GM21360 (cell line): ENCODE measurements around the gene AHSG.

Source experiments
- ATAC-seq: cut with Tn5 transposase; IDR thresholded peaks from one replicate; pipeline ENCODE4 v1.9.1; 2021; ENCODE audit warnings: mild to moderate bottlenecking, moderate library complexity; ENCODE audit not compliant: unreplicated experiment

AHSG gene

DNA sequence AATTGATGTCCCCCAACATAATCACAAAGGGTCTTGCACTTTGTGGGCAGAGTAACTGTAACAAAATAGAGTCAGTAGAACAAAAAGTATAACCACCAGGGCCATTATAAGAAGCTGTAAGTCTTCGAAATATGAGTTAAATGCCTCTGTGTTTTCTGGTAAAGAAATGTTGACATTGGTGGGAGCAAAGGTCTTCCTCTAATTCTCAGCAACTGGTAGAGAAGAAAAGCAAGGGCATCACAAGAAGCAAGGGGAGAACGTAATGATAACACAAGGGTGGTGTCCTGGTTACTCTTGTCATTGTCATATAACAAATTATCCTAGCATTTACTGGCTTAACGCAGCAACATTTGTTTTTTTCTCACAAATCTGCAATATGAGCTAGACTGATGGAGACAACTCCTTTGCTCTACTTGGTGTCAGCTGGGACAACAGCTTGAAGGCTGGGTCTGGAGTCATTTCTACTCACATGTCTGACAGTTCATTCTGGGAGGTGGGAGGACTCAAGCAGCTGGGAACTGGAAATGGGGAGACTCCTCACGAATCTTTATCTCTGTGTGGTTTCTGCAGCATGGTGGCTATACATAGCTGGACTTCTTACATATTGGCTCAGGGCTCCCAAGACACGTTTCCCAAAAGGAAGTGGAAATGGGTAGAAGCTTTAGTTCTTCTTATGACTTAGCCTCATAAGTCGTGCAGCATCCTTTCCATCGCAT lies 22.1 kb upstream of the AHSG start:
- ATAC-seq: no peak

DNA sequence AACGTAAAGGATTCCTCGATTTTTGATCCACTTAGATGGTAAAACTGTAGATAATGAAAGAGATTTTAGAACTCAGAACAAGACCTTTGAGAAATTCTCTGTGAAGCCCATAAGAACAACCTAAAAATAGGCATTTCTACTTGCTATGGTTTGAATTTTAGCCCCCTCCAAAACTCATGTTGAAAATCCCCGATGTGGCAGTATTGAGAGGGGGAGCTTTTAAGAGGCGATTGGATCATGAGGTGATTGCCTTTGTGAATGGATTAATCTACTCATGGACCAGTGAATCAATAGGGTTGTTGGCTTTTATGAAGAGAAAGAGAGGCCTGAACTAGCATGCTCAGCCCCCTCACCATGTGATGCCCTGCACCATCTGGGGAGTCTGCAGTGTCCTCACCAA lies 20.2 kb upstream of the AHSG start:
- ATAC-seq: no peak

DNA sequence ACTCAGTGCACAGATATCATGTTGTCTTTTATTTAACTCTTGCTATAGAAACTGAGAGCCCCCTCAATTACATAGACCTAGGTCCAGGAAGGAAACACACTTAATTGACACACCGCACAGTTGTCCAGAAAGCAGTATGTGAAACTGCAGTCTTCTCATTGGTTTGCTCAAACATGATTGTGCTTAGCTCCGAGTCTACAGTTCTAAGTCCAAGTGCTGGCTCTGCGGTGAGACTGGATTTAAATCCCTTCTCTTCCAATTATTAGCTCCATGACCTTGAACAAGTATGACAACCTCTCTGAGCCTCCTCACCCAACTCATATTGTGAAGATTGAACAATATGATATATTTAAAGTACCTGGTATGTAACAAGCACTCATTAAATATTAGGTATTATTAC lies 19.0 kb upstream of the AHSG start:
- no peak for ATAC-seq

DNA sequence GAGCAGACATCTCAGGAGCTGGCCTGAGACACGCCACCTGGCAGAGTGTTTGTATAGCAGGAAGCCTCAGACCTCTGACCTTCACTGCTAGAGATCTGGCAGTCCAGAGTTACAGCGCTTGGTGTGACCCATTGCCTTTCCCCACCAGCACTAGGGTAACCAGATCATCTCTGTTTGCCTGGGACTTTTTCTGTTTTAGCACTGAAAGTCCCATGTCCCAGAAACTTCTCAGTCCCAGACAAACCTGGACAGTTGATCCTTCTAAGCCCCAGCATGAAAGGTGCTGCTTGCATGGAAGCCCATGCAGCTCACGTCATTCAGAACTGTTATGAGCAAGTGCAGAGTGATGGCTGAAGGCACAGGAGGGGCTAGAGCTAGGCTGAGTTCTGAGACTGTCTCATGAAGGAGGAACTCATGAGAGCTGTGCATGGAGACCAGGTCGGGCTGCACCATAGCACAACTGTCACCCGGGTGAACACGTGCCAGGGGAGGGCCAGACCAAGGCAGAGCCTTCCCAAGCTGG lies 18.2 kb upstream of the AHSG start:
- ATAC-seq: no peak

DNA sequence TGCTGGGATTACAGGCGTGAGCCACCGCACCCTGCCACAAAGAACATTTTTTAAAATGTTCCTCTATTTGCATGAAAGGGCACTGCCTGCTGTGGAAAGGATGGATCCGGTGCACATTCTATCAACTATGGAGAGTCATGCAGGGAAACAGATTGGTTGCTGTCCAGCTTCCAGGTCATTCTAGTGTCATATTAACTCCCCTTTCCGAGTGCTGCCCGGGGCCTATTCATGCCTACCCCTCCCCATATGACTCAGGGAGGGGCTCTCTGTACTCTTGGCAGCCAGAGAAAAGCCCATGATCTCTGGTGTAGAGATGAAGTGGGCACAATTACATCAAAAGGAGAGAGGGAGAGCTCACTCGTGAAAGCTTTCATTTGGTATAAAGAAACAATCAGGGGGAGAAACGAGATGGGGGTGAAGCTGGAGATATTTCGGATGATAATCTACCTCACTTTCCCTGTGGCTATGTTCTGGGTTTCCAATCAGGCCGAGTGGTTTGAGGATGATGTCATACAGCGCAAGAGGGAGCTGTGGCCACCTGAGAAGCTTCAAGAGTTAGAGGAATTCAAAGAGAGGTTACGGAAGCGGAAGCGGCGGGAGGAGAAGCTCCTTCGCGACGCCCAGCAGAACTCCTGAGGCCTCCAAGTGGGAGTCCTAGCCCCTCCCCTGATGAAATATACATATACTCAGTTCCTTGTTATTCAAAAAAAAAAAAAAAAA lies 16.1 kb upstream of the AHSG start:
- no peak for ATAC-seq

DNA sequence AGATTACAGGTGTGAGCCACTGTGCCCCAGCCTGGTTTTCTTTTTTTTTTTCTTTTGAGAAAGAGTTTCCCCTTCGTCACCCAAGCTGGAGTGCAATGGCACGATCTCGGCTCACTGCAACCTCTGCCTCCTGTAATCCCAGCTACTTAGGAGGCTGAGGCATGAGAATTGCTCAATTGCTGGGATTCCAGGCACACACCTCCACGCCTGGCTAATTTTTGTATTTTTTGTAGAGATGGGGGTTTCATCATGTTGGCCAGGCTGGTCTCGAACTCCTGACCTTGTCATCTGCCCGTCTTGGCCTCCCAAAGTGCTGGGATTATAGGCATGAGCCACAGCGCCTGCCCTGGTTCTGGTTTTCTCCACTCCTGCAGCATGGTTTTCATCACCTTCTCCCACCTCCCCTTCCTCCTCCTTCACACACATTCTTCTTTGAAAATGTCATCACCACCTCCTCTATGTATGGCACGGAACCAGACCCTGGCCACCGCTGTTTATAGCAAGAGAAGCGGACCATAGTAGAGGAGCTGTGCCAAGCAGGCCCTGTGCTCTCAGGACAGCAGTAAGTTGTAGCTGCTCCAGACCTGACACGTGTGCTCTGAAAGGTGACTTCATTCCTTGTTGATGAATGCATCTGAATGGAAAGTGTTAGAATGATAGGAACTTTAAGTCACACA lies 14.6 kb upstream of the AHSG start:
- ATAC-seq: no peak

DNA sequence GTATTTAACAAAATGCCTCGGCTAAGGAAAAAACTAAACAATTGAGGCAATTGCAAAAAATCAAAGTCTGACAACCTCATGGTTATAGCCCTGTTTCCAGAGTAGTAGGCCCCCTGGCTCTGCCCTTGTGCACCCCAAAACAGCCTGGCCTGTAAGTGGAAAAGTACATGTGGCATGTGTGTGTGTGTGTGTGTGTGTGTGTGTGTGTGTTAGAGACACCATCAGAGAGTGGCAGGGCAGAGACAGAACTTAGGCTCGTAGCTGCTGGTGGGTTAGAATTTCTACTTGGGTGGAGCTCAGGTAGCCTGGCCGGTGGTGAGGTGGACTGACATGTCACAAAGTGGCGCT lies 14.1 kb upstream of the AHSG start:
- ATAC-seq: no peak

DNA sequence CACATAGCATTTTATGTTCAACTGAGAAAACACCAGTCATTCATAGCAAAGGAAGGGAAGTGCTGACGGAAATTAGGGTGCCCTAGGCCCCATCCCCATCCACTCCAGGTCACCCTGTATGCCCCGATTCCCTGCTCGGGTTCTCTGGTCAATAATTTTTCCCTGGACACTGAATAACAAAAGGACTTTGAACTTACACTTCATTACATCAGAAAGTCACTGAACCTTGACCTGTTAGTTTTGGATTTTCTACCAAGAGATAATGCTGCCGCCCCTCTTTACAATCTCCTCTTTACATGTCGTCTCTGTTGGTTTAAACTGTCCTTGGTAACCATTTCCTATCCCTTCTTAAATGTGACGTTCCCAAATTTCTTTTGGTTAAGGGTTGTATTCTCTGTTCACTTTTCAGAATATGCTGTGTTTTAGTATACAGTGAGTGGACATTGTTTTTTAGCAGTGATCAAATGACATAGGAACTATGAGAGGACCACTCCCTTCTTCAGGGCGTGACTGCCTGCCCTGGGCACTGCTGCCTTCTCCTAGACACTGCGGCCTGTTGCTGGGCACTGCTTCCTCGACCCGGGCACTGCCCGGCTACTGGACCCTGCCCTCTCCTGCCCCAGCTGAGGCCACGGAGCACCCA lies 13.6 kb upstream of the AHSG start:
- no peak for ATAC-seq

DNA sequence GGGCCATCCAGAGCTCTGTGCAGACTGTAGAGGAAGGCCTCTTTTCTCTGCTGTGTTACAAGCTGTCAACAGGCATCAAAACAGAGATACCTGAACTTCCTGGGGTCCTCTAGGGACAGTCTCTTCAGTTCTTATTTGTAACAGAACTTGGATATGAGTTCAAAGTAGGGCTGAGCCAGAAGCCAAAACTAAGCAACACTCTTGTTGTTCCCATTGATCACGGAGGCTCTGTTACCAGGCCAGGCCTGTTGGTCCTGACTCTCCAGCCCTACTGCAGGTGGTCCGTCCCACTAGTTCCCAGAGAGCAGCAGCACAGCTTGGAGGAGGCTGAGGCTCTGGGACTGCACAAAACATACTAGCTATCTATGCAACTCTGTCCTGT lies 13.1 kb upstream of the AHSG start:
- no peak for ATAC-seq

DNA sequence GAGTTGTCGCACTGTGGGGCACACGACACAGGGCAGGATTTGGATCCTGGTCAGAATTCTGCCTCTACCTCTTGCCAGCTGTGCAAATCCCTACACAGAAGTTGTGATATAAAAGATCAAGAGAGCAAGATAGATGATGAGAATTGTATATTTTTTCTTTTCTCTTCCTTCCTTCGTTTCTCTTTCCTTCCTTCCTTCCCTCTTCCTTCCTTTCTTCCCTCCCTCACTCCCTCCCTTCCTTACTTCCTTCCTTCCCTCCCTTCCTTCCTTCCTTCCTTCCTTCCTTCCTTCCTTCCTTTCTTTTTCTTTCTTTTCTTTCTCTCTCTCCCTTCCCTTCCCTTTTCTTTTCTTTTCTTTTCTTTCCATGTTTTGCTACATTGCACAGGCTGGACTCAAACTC lies 12.0 kb upstream of the AHSG start:
- ATAC-seq: no peak

DNA sequence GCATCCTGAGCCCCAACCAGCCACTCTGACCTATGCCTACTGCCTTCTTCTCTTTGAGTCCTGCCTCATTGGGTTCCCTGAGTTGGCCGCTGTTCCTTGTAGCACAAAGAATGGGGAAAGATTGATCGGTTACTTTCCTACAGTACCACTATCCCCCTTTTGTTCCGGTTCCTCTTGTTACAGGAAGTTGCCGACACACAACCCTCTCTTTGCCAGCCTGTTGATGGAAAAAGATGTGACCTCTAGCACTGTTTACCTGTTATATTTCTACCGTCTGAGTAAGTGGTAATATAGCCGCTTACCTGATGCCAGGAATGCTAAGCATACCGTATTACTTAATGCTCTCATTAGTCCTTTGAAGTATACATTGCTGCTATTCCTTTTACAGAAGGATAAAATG lies 9.7 kb upstream of the AHSG start:
- ATAC-seq: no peak

DNA sequence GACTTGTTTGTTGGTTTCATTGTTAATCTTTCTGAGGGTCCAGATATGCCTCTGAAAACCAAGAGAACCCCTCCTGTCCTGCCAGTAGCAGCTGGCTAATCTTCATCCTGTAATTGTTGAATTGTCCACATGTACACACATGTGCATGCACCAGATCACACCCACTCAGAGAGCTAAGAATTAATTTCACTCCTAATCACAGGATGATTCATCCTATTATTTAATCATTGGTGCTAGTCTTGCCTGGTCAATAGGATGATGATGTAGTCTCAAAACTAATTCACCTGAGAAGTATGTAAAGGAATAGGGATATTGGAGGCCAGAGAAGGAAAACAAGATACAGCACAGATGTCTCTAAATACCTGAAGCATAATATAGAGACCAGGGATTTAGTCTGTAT lies 7.8 kb upstream of the AHSG start:
- no peak for ATAC-seq

DNA sequence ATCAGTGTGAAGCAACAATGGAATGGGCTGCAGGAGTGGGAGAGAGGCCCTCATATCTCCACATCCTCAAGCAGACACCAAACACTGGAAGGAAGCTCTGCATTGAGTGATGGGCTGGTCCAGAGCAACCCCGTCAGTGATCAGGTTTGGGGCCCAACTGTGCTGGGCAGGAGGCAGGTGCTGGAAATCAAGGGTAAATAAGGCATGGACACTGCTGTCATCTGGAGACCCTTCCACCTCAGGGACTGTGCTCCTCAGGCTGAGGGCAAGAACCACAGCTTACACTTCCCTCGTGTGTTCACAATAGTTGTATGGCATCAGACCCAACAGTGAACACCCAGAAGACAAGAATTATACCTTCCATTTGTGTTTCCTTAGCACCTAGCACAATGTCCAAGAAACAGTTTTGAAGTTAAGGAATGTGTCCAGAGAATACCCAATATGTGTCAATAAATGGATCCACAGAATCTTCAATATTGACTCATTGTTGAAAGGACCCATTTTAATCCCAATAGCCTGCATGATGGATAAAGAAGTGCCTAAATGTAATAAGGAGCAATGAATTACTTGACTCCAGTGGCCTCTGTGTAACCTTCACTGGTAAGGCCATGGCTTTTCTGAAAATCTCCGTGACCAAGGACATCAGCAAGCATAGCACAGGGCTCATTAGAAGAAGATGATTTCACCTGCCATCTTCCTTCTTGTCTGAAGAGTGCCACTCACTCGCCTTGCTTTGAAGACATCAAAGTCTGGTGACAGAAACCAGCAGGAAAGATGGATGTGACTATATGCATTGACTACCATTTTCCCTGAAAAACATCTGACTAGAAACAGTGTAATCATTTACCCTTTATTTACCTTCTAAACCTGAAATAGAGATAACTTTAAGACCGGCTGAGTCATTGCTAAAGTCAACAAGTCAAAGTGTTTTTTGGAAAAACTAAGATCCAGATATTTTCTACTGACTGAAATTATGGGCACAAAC lies 7.0 kb upstream of the AHSG start:
- ATAC-seq: no peak

DNA sequence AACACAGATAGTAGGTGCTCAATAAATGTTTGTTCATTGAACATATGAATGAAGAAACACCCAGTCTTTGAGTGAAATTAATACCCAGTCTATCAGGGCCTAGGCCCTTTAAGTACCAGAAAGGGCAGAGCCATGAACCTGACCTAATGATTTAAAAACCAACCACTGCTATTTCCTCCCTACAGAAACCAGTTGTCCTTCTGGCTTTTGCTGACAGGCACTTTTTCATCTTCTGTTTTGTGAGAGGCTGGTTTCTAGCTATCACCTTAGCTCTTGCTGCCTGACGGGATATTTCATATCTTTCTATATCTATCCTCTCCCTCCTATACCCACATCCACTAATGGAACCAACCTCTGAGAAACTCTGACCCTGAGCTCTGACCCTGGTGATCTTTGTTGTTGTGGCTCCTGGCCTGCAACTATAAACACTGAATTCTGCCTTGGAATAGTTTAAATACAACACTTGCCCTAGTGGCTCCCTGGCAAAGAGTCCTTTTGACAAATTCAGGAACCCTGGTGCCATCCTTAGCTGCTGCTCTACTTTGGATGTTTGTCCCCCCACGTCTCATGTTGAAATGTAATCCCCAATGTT lies 4.1 kb upstream of the AHSG start:
- no peak for ATAC-seq

DNA sequence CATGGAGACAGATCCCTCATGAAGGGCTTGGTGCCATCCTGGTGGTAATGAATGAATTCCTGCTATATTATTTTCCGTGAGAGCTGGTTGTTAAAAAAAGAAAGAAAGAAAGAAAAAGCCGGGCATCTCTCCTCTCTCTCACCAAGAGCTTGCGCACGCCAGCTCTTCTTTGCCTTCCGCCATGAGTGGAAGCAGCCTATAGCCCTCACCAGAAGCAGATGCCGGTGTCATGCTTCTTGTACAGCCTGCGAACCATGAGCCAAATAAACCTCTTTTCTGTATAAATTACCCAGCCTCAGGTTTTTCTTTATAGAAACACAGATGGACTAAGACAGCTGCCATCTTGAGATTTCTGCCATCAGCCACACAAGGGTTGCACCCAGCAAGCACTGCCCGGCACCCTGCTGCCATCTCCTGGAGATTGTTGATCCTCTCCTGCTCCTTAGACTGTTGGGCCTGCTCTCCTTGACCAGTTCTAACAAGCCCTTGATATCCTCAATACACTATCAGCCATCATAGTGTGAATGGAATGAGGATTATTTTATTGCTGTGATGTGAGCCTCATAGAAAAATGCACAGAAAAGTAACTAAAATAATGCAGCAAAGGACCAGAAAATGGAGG lies 3.5 kb upstream of the AHSG start:
- ATAC-seq: no peak

DNA sequence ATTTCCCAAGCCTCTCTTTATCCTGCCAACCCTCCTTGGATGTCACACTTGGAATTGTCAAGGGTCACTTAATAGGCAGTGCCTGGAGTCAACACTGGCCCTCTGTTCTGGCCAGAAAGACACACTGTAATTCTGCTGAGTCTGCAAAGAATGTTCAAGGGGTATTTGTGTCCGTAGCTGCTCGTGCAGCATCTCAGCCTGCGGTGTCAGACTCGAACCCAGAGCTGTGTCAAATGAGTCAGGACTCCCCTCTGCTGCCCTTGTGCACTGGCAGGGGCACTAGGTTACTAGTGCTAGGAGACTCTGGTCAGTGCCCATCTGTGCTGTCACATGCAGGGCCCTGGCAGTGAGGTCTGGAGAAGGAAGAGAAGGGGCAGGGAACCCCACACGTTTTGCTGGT lies 795 bp upstream of the AHSG start:
- no peak for ATAC-seq

DNA sequence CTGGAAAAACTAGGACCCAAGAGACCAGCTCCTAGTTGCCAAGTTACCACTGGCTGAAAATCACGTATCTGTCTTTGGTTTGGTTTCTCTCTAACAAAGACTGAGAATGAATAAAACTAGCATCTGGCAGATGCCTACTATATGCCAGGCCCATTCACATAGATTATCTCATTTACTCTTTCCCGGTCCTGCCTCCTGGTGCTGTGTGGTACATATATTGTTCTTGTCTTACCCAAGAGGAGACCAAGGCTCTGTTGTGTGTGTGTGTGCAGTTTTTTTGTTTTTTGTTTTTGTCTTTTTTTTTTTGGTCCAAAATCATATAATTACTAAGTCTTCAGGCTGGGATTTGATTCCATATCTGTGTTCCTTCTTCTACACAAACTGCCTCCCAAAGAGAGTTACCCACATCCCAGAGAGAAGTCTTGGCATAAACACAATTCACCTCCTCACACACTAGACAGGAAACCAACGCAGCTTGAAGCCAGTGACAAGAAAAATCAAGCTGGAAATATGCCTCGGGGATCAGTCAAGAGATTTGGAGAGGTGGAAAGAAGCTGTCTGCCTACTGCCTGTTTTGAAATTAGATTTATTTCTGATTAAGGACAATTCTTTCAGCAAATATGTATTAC lies 891 bp downstream of the AHSG start:
- ATAC-seq: no peak

DNA sequence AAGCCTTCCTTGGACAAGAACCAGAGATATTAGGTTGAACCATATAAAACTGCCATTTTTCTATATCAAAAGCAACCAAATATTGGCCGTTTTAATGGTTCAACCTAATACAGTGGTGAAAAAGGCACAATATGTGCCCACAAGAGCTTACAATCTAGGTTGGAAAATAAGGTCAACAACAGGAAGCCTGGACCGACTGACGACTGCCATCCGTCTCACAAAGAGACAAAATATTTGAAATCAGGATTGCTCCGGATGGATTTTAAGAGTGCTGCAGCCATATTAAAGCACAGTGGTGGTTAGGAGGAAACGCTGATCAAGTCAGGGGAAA lies 1.4 kb downstream of the AHSG start:
- ATAC-seq: no peak
